SJSA1 (cell line): ENCODE results near the gene TJP3. TPM values are rescaled to one million over a fixed set of nuclear protein-coding genes. Genes with fewer than 3 reads are reported as not detected.
"Not testable (repeated sequence)": the region's sequence is repeated elsewhere in the genome, so short reads cannot be mapped to it uniquely, and the experiment has no call there.

Experiments
- DNase-seq, 2 experiments: peaks; one replicate each; pipeline ENCODE4 v3.0.0-alpha.2; 2015 to 2020; ENCODE audit warnings: low spot score in 2 of 2, low read depth in 1 of 2
- H3K27ac ChIP-seq: fragments of 250-450 bp; sonication (Bioruptor Pico); 2 replicates; pipeline ENCODE4 v1.5.1; 2020; ENCODE audit warnings: mild to moderate bottlenecking, moderate library complexity
- H3K27me3 ChIP-seq: fragments of 250-450 bp; sonication (Bioruptor Pico); replicated peaks from 2 replicates; pipeline ENCODE4 v1.5.1; 2020; ENCODE audit warnings: mild to moderate bottlenecking, moderate library complexity
- H3K36me3 ChIP-seq: fragments of 250-450 bp; sonication (Bioruptor Pico); 2 replicates; pipeline ENCODE4 v1.5.1; 2020; ENCODE audit warnings: mild to moderate bottlenecking
- H3K4me1 ChIP-seq: fragments of 250-450 bp; sonication (Bioruptor Pico); replicated peaks from 2 replicates; pipeline ENCODE4 v1.6.1; 2021; ENCODE audit warnings: mild to moderate bottlenecking
- H3K4me3 ChIP-seq: fragments of 250-450 bp; sonication (Bioruptor Pico); 2 replicates; pipeline ENCODE4 v1.5.1; 2020; ENCODE audit warnings: mild to moderate bottlenecking
- H3K9me3 ChIP-seq: fragments of 250-450 bp; sonication (Bioruptor Pico); replicated peaks from 2 replicates; pipeline ENCODE4 v1.5.1; 2020; ENCODE audit warnings: mild to moderate bottlenecking
- total RNA-seq: library from RNA; depleted of rRNA; stranded (reverse); fragments of >200 nt; shearing (Covaris generic); gene quantifications from 2 replicates; pipeline ENCODE4 v1.2.3, GENCODE V29; 2014

TJP3 gene
- total RNA-seq, 1 experiment from 2014 or later: not detected

- 0 out of 2 replicates have a peak, but pooled peaks cover 2% of the 10 kb centered on the region for H3K9me3 ChIP-seq
- H3K4me1 ChIP-seq: peaks cover 13% of the 10 kb centered on the region
- DNase-seq: no peak
- peak overlapping the region; percentile 72 for H3K4me3 ChIP-seq
- H3K36me3 ChIP-seq: peaks cover 29% of the 10 kb centered on the region; the same call in 1 of the 2 replicates
- no peaks in the 10 kb centered on the region for H3K27me3 ChIP-seq
- H3K27ac ChIP-seq: peak overlapping the region; percentile 33
These were observed 52.7 kb downstream of the TJP3 start for GRCh38 chr19:3760871-3761361.

- peak; percentile 90 to 93 for DNase-seq
- peaks cover 32% of the 10 kb centered on the region for H3K36me3 ChIP-seq
- H3K4me3 ChIP-seq: peak within 1 kb of the TSS; percentile 72
These were observed 53.4 kb downstream of the TJP3 start, which contains the start of gene APBA3 for GRCh38 chr19:3761382-3762129. Gene APBA3 (minus strand): TSS chr19:3761692. CDS start chr19:3760264, 1,428 bp downstream.

GRCh38 chr19:3762130-3762473 is 53.9 kb downstream of the TJP3 start:
- Histone ChIP-seq H3K4me1 (peaks cover 13% of the 10 kb centered on the region), H3K27ac (peak overlapping the region; percentile 93; the same call in 1 of the 2 replicates), H3K4me3 (peak overlapping the region; percentile 71), H3K27me3 (no peaks in the 10 kb centered on the region), H3K9me3 (0 out of 2 replicates have a peak, but pooled peaks cover 2% of the 10 kb centered on the region), H3K36me3 (peaks cover 36% of the 10 kb centered on the region)
- DNase-seq: no peak

More at GRCh38 chr19:3761382-3762129, 53.4 kb downstream of the TJP3 start, which contains the start of gene APBA3:
- Histone ChIP-seq H3K27me3 (no peaks in the 10 kb centered on the region), H3K27ac (peak within 1 kb of the TSS; percentile 93), H3K9me3 (0 out of 2 replicates have a peak, but pooled peaks cover 2% of the 10 kb centered on the region), H3K4me1 (peaks cover 13% of the 10 kb centered on the region)

- Histone ChIP-seq H3K4me1 (peaks cover 13% of the 10 kb centered on the region), H3K27me3 (no peaks in the 10 kb centered on the region), H3K9me3 (0 out of 2 replicates have a peak, but pooled peaks cover 2% of the 10 kb centered on the region), H3K4me3 (peak within 1 kb of the TSS; percentile 72), H3K36me3 (peaks cover 33% of the 10 kb centered on the region), H3K27ac (peak within 1 kb of the TSS; percentile 93)
- peak; percentile 99 to 100 for DNase-seq
These were observed 54.6 kb downstream of the TJP3 start, which contains the start of gene MRPL54 for GRCh38 chr19:3762501-3763459. Gene MRPL54 (plus strand): TSS chr19:3762682. CDS start chr19:3762701, 19 bp downstream.

- Histone ChIP-seq H3K4me3 (no peak overlapping the region), H3K4me1 (peaks cover 13% of the 10 kb centered on the region), H3K9me3 (0 out of 2 replicates have a peak, but pooled peaks cover 2% of the 10 kb centered on the region), H3K27me3 (no peaks in the 10 kb centered on the region), H3K36me3 (peaks cover 16% of the 10 kb centered on the region), H3K27ac (no peak overlapping the region)
- no peak for DNase-seq
These were observed 56.9 kb downstream of the TJP3 start for GRCh38 chr19:3765121-3765520.

GRCh38 chr19:3765757-3766156 is 57.6 kb downstream of the TJP3 start:
- peaks cover 15% of the 10 kb centered on the region for H3K36me3 ChIP-seq

GRCh38 chr19:3766520-3766919 is 58.3 kb downstream of the TJP3 start:
- Histone ChIP-seq H3K9me3 (0 out of 2 replicates have a peak, but pooled peaks cover 2% of the 10 kb centered on the region), H3K27me3 (no peaks in the 10 kb centered on the region), H3K27ac (no peak overlapping the region), H3K36me3 (peaks cover 12% of the 10 kb centered on the region), H3K4me1 (peaks cover 8% of the 10 kb centered on the region), H3K4me3 (no peak overlapping the region)
- no peak for DNase-seq

More at GRCh38 chr19:3765757-3766156, 57.6 kb downstream of the TJP3 start:
- not testable (repeated sequence) for H3K27ac ChIP-seq, H3K9me3 ChIP-seq, DNase-seq, H3K27me3 ChIP-seq, H3K4me3 ChIP-seq
- peaks cover 11% of the 10 kb centered on the region for H3K4me1 ChIP-seq

- H3K27me3 ChIP-seq: no peaks in the 10 kb centered on the region
- H3K9me3 ChIP-seq: 0 out of 2 replicates have a peak, but pooled peaks cover 2% of the 10 kb centered on the region
- no peak for DNase-seq
- H3K4me3 ChIP-seq: no peak overlapping the region
- H3K36me3 ChIP-seq: peaks cover 12% of the 10 kb centered on the region
- peaks cover 5% of the 10 kb centered on the region; the same call in 1 of the 2 replicates for H3K4me1 ChIP-seq
- no peak overlapping the region for H3K27ac ChIP-seq
These were observed 58.9 kb downstream of the TJP3 start for GRCh38 chr19:3767050-3767449.

GRCh38 chr19:3768015-3768747 is 60.0 kb downstream of the TJP3 start:
- Histone ChIP-seq H3K27ac (no peak overlapping the region), H3K36me3 (peaks cover 12% of the 10 kb centered on the region), H3K4me3 (no peak overlapping the region), H3K4me1 (peaks cover 2% of the 10 kb centered on the region; the same call in 1 of the 2 replicates), H3K27me3 (no peaks in the 10 kb centered on the region), H3K9me3 (0 out of 2 replicates have a peak, but pooled peaks cover under 1% of the 10 kb centered on the region)
- no peak for DNase-seq

- H3K4me3 ChIP-seq: no peak overlapping the region
- no peaks in the 10 kb centered on the region for H3K27me3 ChIP-seq
- no peak for DNase-seq
- no peak overlapping the region for H3K27ac ChIP-seq
- H3K36me3 ChIP-seq: peaks cover 12% of the 10 kb centered on the region
- no peaks in the 10 kb centered on the region for H3K9me3 ChIP-seq
- no peaks in the 10 kb centered on the region for H3K4me1 ChIP-seq
These were observed 60.5 kb downstream of the TJP3 start for GRCh38 chr19:3768748-3769099.

- Histone ChIP-seq H3K9me3 (no peaks in the 10 kb centered on the region), H3K36me3 (peaks cover 12% of the 10 kb centered on the region), H3K4me3 (no peak overlapping the region), H3K4me1 (no peaks in the 10 kb centered on the region), H3K27ac (no peak overlapping the region), H3K27me3 (no peaks in the 10 kb centered on the region)
- no peak for DNase-seq
These were observed 61.3 kb downstream of the TJP3 start for GRCh38 chr19:3769494-3769893.

GRCh38 chr19:3770136-3770999 is 62.2 kb downstream of the TJP3 start:
- Histone ChIP-seq H3K4me3 (no peak overlapping the region), H3K27ac (no peak overlapping the region), H3K4me1 (no peaks in the 10 kb centered on the region), H3K36me3 (peaks cover 9% of the 10 kb centered on the region), H3K27me3 (no peaks in the 10 kb centered on the region), H3K9me3 (no peaks in the 10 kb centered on the region)
- no peak for DNase-seq
